Osteocyte (in vitro differentiated cells): ENCODE data around the gene STIL. TPM values are rescaled to one million over a fixed set of nuclear protein-coding genes. Genes with fewer than 3 reads are reported as not detected.

Source experiments
- DNase-seq: peaks from one replicate; pipeline ENCODE4 v3.0.0; 2021; ENCODE audit warnings: mixed read lengths; ENCODE audit not compliant: unreplicated experiment; ENCODE audit errors: extremely low spot score
- H3K27ac Mint-ChIP-seq: one replicate; pipeline ENCODE4 v1.8.0; 2021; ENCODE audit warnings: mild to moderate bottlenecking, mixed read lengths; ENCODE audit not compliant: unreplicated experiment
- H3K27me3 Mint-ChIP-seq: one replicate; pipeline ENCODE4 v1.8.0; 2021; ENCODE audit warnings: mixed read lengths; ENCODE audit not compliant: unreplicated experiment
- H3K36me3 Mint-ChIP-seq: one replicate; pipeline ENCODE4 v1.8.0; 2021; ENCODE audit warnings: mixed read lengths; ENCODE audit not compliant: unreplicated experiment
- H3K4me1 Mint-ChIP-seq: one replicate; pipeline ENCODE4 v1.8.0; 2021; ENCODE audit warnings: mixed read lengths; ENCODE audit not compliant: unreplicated experiment
- H3K4me3 Mint-ChIP-seq: one replicate; pipeline ENCODE4 v1.8.0; 2021; ENCODE audit warnings: mild to moderate bottlenecking, moderate library complexity, mixed read lengths; ENCODE audit not compliant: unreplicated experiment
- H3K9me3 Mint-ChIP-seq: one replicate; pipeline ENCODE4 v1.8.0; 2021; ENCODE audit warnings: mixed read lengths; ENCODE audit not compliant: unreplicated experiment
- CTCF ChIP-seq: fragments of 200-600 bp; sonication (generic); IDR thresholded peaks from 2 replicates; pipeline ENCODE4 v1.5.0; 2021; ENCODE audit warnings: antibody characterized with exemption, mild to moderate bottlenecking, moderate library complexity
- total RNA-seq: library from RNA; stranded (reverse); gene quantifications from 2 replicates; pipeline ENCODE4 v1.2.1, GENCODE V29; 2021

STIL gene
- total RNA-seq, 1 donor from 2014 or later: 5.6 TPM

GRCh38 chr1:47230692-47231300 is 83.2 kb downstream of the STIL start:
- H3K36me3 Mint-ChIP-seq: peaks cover 8% of the 10 kb centered on the region
- DNase-seq: no peak
- H3K9me3 Mint-ChIP-seq: no peaks in the 10 kb centered on the region
- H3K27ac Mint-ChIP-seq: no peak overlapping the region
- H3K4me3 Mint-ChIP-seq: no peak overlapping the region
- H3K4me1 Mint-ChIP-seq: peaks cover 24% of the 10 kb centered on the region
- TF ChIP-seq CTCF: no peak
- H3K27me3 Mint-ChIP-seq: peaks cover 91% of the 10 kb centered on the region

GRCh38 chr1:47229886-47230691 is 83.9 kb downstream of the STIL start:
- Mint-ChIP-seq H3K27ac (no peak overlapping the region), H3K4me1 (peaks cover 23% of the 10 kb centered on the region), H3K27me3 (peaks cover 90% of the 10 kb centered on the region), H3K4me3 (peak overlapping the region; percentile 5), H3K9me3 (no peaks in the 10 kb centered on the region), H3K36me3 (peaks cover 8% of the 10 kb centered on the region)
- DNase-seq: no peak
- no peak for TF ChIP-seq CTCF

- no peak overlapping the region for H3K27ac Mint-ChIP-seq
- no peak for DNase-seq
- no peak for TF ChIP-seq CTCF
- H3K36me3 Mint-ChIP-seq: peaks cover 8% of the 10 kb centered on the region
- peaks cover 82% of the 10 kb centered on the region for H3K27me3 Mint-ChIP-seq
- H3K4me1 Mint-ChIP-seq: peaks cover 22% of the 10 kb centered on the region
- no peaks in the 10 kb centered on the region for H3K9me3 Mint-ChIP-seq
- H3K4me3 Mint-ChIP-seq: no peak overlapping the region
Observed at GRCh38 chr1:47229031-47229885, 84.7 kb downstream of the STIL start.

- Mint-ChIP-seq H3K27ac (no peak overlapping the region), H3K27me3 (peaks cover 76% of the 10 kb centered on the region), H3K36me3 (peaks cover 8% of the 10 kb centered on the region), H3K9me3 (no peaks in the 10 kb centered on the region), H3K4me3 (no peak overlapping the region), H3K4me1 (peaks cover 22% of the 10 kb centered on the region)
- DNase-seq: no peak
- no peak for TF ChIP-seq CTCF
Observed at GRCh38 chr1:47228644-47229030, 85.3 kb downstream of the STIL start.
